ENCODE data around the gene RAB23. TPM values are rescaled to one million over a fixed set of nuclear protein-coding genes. Genes with fewer than 3 reads are reported as not detected.

Gene RAB23
- total and polyA plus RNA-seq, 3 donors from 2014 or later: 5.6 to 11.8 (median 6.0) TPM

GRCh38 chr6:57147955-57148858, 73.9 kb downstream of the RAB23 start:
- DNase-seq: no peak
- no peaks in the 10 kb centered on the region for H3K36me3 ChIP-seq (ENCODE audit: low read depth, missing control alignments)
- H3K9me3 ChIP-seq: no peaks in the 10 kb centered on the region
- 84% methylated on average over 7 of the region's 7 CpGs for WGBS, 2 donors
- H3K27me3 ChIP-seq: no peaks in the 10 kb centered on the region
- TF ChIP-seq CTCF (IDR thresholded peaks at IDR 0.05) (no peak), POLR2A (IDR thresholded peaks at IDR 0.05) (no peak)
- H3K4me3 ChIP-seq: no peak overlapping the region
- H3K27ac ChIP-seq: no peak overlapping the region
- intact Hi-C loops (cut with DNase I; ENCODE audit: low total_unique reads): no loop called here
- no peaks in the 10 kb centered on the region for H3K4me1 ChIP-seq

GRCh38 chr6:57147401-57147800, 74.7 kb downstream of the RAB23 start:
- no peak overlapping the region for H3K27ac ChIP-seq
- DNase-seq: no peak
- H3K36me3 ChIP-seq (ENCODE audit: low read depth, missing control alignments): no peaks in the 10 kb centered on the region
- 92 to 95% methylated on average over 5 of the region's 5 CpGs for WGBS, 2 donors
- intact Hi-C loops (cut with DNase I; ENCODE audit: low total_unique reads): no loop called here
- no peaks in the 10 kb centered on the region for H3K4me1 ChIP-seq
- no peak overlapping the region for H3K4me3 ChIP-seq
- H3K9me3 ChIP-seq: no peaks in the 10 kb centered on the region
- TF ChIP-seq POLR2A (IDR thresholded peaks at IDR 0.05): no peak
- TF ChIP-seq CTCF (IDR thresholded peaks at IDR 0.05): no peak
- no peaks in the 10 kb centered on the region for H3K27me3 ChIP-seq

GRCh38 chr6:57143690-57144089, 78.4 kb downstream of the RAB23 start:
- no peak for TF ChIP-seq CTCF (IDR thresholded peaks at IDR 0.05)
- no peak for TF ChIP-seq POLR2A (IDR thresholded peaks at IDR 0.05)
- H3K36me3 ChIP-seq (ENCODE audit: low read depth, missing control alignments): no peaks in the 10 kb centered on the region
- DNase-seq: no peak
- 89 to 97% methylated on average over 1 of the region's 1 CpG for WGBS, 2 donors
- H3K9me3 ChIP-seq: no peaks in the 10 kb centered on the region
- H3K4me3 ChIP-seq: no peak overlapping the region
- H3K27me3 ChIP-seq: no peaks in the 10 kb centered on the region
- no peak overlapping the region for H3K27ac ChIP-seq
- H3K4me1 ChIP-seq: no peaks in the 10 kb centered on the region
- intact Hi-C loops (cut with DNase I; ENCODE audit: low total_unique reads): no loop called here

GRCh38 chr6:57142178-57142525, 80.0 kb downstream of the RAB23 start:
- TF ChIP-seq CTCF (IDR thresholded peaks at IDR 0.05): no peak
- no peak for TF ChIP-seq POLR2A (IDR thresholded peaks at IDR 0.05)
- no peaks in the 10 kb centered on the region for H3K9me3 ChIP-seq
- intact Hi-C loops (cut with DNase I; ENCODE audit: low total_unique reads): no loop called here
- 69 to 96% methylated on average over 1 of the region's 1 CpG for WGBS, 2 donors
- H3K36me3 ChIP-seq (ENCODE audit: low read depth, missing control alignments): no peaks in the 10 kb centered on the region
- no peak overlapping the region for H3K27ac ChIP-seq
- H3K4me1 ChIP-seq: no peaks in the 10 kb centered on the region
- no peaks in the 10 kb centered on the region for H3K27me3 ChIP-seq
- H3K4me3 ChIP-seq: no peak overlapping the region
- DNase-seq: no peak
